Femur (tissue), 1 donor: Measurements from ENCODE around the gene RPRML.
A peak's percentile ranks its signal among the peaks of the same experiment; 100 is the strongest.
"Not testable (repeated sequence)": the region's sequence is repeated elsewhere in the genome, so short reads cannot be mapped to it uniquely, and the experiment has no call there.

Source experiments
- DNase-seq: peaks from one replicate; pipeline ENCODE4 v3.0.0-alpha.2; 2017

RPRML gene

GRCh38 chr17:46975287-46975686 is 3.8 kb downstream of the RPRML start:
- DNase-seq = no peak

DNA sequence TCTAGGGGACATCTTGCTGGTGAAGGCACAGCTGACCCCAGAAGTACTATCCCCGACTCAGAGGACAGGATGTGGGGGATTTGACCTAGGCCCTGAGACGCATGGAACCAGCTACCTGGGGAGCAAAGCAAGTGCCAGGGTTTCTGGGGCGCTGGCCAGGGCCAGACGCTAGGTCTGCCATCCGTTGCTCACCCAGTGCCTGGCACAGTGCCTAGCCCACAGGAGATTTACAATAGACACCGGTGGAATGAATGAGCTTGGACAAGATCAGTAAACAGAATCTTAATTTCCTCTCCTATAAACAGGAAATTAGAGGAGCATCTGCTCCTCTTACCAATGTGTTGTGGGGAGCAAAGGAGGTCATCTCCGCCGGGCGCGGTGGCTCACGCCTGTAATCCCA is 5.0 kb downstream of the RPRML start:
- DNase-seq = no peak

DNA sequence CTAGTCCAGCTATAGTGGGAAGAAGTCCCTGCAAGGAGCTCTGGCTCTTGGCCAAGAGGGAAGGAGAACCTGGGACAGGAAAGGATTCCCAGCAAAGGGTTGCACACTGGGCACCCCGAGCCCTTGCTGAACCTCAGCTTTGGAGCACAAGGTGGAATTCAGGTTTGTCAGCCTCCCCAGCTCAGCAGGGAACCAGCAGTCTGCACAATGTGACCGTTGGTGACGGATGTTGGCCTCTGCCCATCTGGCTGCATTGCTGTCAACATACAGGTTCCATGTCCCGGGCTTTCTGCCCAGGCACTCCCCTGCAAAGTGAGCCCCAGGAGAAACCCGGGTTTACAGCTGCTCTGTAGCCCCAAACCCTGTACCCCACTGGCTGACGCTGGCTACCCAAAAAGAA is 6.7 kb downstream of the RPRML start:
- no peak for DNase-seq

GRCh38 chr17:46971647-46972300 is 7.3 kb downstream of the RPRML start:
- no peak for DNase-seq

DNA sequence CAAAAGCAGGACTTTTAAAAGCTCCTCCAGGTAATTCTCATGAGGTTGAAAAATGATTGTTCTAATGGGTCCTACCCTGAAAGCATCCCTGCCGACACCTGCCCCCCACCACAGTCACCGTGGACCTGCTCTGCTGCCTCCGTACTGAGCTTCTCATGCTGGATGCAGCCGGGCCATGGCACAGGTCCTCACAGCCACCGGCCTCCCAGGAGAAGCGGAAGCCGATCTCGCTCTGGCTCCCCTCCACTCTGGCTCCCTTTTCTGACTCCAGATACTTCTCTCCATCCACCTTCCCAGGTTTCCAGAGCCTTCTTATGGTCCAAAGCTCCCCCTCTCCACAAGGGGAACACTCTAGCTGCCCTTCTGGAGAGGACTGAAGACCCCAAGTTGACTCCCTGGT is 10.2 kb downstream of the RPRML start:
- no peak for DNase-seq

GRCh38 chr17:46968224-46968834 is 10.7 kb downstream of the RPRML start:
- DNase-seq = no peak

DNA sequence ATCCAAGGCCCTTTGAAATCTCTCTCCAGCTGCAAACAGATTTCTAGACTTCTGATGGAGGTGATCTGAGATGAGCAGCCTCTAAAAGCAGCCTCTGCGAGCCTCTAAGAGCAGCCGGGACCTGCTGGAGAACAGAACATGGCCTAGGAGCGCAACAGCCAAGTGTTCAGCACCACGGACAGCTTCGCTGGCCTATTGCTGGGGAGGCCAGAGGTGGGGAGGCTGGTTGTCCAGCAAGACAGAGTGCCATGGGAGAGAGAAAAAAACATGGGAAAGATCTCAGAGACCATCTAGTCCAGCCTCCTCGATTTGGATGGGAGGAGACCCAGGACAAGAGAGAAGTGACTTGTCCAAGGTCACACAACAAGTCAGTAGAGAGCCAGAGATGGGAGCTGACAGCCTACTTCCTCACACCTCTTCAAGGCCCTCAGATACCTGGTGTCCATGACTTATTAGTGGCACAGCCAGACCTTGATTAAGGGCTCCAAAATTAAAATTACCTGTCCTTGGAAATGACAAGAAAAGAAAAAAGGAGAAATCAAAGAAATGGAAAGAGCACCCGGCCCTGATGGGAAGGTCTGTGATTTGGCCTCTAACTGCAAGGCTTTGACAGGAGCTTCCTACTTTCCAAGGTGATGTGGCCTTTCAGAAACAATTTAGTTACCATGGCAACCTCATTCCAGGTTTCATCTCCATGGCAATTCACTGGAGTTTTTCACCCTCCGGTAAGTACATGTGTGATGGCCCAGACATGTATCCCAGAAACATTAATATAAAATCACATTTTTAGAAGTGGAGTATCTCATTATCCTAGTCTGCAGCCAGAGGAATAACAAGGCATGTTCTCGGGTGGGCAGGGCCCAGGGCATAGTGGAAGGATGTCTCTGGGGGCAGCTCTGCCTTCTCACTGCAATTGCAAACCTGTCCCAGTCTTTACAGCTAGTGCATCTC is 14.5 kb downstream of the RPRML start:
- peak; percentile 46 for DNase-seq

GRCh38 chr17:46963571-46963970 is 15.5 kb downstream of the RPRML start:
- no peak for DNase-seq

- no peak for DNase-seq
Measured at GRCh38 chr17:46962374-46962790, 16.7 kb downstream of the RPRML start.

DNA sequence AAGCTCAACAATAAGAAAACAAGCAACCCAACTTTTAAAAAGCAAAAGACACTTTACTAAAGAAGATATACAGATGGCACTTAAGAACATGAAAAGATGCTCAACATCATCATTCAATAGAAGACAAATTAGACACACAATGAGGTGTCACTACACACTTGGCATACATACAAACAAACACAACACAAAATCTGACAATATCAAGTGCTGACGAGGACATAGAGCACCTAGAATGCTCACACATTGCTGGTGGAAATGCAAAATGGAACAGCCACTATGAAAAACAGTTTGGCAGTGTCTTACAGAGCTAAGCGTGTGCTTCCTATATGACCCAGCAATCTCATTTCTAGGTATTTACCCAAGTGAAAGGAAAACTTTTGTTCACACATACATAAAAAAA is 18.9 kb downstream of the RPRML start:
- no peak for DNase-seq

- DNase-seq = no peak
Measured at GRCh38 chr17:46958041-46958591, 20.9 kb downstream of the RPRML start.

- not testable (repeated sequence) for DNase-seq
Measured at GRCh38 chr17:46953191-46953590, 25.9 kb downstream of the RPRML start.

- DNase-seq = no peak
Measured at GRCh38 chr17:46952115-46952514, 26.9 kb downstream of the RPRML start.

DNA sequence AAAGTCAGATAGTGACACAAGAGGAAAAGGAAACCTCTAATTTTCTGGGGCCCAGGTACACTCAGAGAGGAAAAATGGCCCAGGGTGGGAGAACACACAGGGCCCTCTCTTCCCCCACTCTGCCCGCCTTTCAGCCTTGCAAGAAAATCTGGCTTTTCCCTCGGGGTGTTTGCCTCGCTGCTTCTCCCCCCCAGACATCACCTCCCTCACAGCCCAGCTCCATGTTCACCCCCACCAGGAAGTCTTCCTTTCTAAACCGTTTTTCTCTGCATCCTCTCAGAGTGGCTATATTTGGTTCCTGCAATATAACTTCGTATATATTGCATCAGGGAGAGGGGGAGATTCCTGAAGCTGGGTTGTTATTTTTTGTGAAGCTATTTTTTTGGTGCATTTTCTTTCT is 27.3 kb downstream of the RPRML start:
- DNase-seq = no peak

DNA sequence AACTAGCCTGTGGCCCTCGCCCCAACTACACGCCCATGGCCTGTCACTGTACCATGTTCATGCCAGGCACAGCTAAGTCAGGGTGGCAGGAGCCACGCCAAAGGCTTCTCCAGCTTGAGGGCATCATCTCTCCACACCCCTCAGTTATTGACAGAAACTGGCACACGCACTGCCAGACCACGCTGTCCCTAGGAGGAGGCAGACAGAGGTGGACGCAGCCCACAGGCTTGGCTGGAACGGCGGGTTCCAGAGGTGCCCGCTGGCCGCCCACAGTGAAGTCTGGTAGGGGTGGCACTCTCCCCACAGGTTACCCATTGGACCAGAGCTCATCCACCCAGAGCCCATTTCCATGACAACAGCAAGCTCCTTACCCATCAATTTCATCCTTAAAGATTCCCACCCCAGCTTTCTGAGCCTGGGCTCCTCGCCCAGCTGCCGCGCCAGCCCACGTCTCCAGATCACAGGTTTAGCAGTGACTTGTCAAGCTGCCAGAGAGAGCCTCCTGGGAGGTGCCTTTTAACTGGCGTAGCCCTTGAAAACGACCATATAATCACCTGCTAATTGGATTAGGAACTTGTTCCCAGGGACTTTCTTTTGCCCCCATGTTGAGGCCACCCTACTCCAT is 27.9 kb downstream of the RPRML start:
- no peak for DNase-seq

DNA sequence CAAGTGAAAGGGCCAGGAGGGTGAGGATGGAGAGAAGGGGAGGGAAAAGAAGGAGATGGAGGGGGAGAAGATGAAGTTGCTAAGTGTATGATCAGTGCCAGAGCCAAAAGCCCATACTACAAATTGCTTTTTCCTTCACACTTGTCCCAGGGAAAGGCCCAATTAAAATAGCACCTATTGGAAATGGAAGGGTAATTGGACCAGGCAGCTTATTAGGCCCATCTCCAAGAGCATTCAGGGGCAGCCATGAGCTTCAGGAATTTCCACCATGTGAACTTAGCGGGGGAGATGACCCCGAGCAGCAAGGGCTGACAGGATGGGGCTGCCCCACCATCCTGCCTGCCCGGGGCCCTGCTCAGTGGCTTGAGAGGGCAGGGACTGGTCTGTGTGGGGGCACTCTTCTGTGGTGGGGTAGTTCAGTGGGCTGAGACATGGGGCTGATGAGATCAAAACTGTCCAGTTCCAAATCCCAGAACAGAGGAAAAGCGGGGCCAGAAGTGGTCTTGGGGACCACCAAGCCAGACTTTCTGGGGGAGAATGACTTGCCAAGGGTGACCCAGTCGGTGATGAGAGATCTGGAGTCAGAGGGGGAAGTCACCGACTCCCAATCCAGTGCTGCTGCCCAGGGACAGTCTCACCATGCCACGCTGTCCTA is 28.6 kb downstream of the RPRML start:
- no peak for DNase-seq

DNA sequence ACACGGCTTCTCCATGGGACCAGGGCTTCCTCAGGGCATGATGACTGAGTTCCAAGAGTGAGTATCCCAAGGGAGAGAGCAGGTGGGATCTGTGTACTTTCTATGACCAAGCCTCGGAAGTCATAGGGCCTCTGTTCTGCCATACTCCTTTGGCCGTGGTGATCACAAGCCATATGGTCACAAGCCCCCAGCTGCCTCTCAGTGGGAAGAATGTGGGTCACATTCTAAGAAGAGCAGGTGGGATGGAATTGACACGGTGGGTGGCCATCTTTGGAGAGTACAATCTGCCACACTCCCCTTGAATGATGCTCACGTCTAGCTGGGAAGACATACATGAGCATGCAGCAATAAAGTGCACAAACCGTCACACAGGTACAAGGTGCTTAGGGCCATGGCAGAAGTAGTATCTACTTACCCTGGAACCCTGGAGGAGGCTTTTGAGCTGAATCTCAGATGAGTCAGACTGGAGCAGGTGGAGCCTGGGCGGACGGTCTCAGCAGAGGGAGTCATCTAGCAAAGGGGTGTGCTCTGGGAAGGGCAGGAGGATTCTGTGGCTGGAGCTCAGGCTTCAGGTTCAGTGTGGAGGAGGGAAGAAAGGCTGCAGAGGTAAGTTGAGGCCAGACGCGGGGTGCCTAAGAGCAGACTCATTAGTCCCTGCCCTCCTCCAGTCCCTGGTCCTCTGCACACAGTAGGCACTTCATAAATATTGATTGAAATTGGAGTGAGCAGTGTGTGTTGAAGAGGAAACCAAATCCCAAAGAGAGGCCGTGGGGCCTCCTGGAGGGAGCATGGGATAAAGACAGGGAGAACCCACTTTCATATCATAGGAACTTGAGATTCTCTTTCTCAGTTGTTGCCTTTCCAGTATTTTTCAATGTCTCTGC is 29.5 kb downstream of the RPRML start:
- DNase-seq = no peak

GRCh38 chr17:46948544-46948943 is 30.5 kb downstream of the RPRML start:
- no peak for DNase-seq

GRCh38 chr17:46947216-46947615 is 31.8 kb downstream of the RPRML start:
- no peak for DNase-seq

DNA sequence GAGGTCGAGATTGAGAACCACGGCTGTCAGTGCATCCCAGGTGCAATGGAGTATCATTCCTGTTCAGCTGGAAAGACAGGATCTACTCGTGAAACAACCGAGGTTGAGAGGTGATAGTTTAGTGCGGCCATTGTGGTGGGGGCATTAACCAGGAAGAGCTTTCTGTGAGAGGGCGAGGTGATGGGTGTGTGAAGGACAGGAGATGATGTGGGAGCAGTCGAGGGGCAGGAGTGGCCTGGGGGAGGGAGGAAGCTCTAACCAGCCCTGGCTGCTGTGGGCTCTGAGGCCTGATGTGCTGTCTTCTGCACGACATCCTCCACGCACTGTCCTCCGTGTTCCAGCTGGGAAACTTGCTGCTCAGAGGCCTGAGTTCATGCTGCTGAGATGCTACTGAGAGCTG is 34.1 kb downstream of the RPRML start:
- DNase-seq = no peak
